HG03103 (cell line): ENCODE data around the gene PANX2.

Experiments
- ATAC-seq: cut with Tn5 transposase; IDR thresholded peaks from one replicate; pipeline ENCODE4 v1.9.1; 2021; ENCODE audit warnings: low read depth; ENCODE audit not compliant: unreplicated experiment

Gene PANX2

DNA sequence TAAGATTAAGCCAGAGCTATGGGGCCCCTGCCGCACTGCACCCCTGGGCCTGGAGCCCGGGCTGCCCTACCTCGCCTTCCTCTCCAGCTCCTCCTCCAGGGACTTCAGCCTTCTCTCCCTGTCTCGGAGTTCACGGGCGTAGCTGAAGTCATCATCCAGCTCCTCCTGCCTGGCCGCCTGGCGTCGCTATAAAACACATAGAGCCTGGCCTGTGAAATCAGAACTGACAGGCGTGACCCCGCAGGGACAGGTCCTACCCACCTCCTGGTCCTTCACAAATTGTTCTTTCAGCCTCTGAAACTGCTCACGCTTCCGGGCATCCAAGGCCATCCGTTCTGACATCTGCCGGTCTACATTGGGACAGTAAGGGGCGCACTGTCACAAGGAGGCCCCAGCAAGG lies 53.5 kb downstream of the PANX2 start:
- no peak for ATAC-seq

DNA sequence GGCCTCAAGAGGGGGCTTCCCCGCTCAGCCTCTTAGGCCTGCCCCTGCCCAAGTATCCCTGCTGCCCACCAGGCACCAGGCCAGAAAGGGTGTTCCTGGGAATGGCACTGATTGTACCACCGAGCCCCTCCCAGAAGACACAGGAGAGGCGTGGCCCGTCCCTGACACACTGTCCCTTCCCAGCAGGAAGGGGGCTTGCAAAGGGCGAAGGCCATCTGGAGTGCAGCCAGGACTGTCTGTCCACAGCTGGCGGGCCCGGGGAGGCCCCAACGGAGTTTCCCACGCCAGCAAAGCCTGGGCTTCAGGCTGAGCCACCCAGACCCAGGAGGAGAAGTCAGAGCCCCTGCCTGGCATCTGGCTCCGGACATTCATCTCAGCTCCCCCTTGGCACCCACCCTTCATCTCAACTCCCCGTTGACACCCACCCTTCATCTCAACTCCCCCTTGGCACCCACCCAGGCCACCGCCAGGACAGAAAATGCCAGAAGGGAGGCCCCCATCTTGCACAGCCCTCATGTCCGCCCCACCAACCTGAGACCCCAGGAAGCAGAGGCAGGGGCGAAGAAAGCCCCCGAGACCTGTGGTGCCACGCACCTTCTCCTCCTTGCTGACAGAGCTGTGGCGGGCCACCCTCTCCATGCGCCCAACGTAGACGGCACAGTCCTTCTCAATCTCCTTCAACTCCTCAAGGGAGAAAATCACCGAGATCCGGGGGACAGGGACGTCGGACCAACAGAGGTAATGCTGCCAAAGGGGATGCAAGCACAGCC lies 54.9 kb downstream of the PANX2 start:
- ATAC-seq, result no peak

DNA sequence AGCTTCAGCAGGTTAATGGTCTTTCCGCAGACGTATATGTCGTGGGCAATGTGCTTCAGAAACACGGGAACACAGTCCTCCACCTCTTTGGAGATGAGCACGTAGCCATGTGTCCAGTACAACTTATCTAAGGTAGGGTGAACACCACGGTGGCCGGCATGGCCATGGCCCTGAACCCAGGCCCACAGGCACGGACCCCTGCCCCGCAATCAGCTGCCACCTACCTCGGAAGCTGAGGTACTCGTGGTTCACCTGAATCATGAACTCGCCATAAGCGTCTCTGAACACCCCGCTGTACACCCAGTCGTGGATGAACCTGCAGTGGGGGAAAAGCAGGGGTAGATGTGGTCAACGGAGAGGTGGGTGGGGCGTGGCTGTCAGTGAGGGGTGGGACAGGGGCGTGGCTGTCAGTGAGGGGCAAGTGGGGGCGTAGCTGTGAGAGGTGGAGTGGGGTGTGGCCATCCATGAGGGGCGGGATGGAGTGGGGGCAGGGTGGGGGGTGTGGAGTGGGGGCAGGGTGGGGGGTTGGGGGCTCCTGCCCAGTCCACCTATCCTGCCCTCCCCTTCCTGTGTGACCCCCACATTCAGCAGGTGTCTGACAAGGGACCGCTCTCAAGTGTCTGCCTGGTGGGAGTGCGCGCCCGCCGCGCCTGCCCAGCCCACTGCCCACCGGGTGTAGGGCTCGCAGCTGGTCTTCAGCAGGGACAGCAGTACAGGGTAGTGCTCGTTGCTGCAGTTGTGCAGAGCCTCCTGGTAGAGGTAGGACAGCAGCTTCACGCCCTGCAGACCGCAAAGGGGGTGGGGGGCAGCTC lies 55.7 kb downstream of the PANX2 start:
- ATAC-seq, result no peak

DNA sequence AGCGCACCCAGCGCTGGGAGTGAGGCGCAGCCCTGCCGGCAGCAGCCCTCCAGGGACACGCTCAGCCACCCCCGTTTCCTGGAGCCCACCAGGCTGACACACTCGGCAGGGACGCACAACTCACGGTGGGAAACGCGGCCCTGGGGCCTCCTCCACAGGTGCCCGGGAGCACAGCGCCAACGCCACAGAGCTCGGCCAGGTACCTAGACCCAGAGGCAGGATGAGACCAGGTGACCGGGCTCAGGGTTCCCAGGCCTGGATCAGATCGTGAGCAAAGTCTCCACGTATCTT lies 56.3 kb downstream of the PANX2 start:
- no peak for ATAC-seq

DNA sequence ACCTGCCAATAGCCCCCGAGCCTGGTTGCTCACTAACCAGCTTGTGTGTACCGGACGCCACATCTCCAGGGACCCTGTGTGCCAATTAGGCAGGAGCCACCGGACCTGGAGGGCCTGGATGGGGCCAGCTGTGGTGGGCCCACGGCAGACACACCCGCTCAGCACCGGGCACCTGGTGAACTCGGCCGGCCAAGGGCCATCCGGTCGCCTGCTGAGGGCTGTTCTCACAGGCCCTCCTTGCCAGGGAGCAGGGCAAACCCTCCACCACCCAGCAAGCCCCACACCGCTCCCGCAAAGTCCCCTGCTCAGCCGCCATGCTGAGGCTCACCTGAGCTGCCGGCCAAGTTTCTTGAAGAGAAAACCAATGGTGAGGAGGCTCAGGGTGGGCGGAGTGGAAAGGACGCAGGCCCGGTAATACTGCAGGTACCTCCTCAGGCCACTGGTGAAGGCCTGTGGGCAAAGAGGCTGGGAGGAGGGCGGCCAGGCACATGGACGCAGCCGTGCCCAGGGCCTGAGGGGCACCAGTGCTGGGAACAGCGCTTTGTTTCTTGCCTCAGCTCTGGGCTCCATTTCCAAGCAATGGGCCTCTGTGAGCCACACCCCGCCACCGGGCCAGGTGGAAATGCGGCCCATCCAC lies 57.2 kb downstream of the PANX2 start:
- ATAC-seq, result no peak

DNA sequence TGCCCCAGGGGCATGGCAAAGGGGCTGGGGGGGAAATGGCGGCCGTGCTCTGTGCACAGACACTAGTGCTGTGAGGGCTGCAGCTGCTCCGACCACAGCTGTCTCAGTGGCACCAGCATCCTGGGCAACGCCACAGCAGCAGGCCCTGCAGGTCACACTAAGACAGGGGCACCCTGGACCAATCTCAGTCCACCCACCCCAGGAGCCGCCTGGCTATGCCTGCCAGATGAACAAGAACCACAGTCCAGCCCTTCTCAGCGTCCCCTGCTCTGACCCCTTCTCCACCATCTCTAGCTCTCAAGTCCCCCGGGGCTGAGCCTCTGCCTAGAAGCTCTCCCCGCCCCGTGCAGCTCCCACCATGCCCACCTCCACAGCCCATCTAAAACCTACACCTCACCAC lies 57.8 kb downstream of the PANX2 start:
- no peak for ATAC-seq

DNA sequence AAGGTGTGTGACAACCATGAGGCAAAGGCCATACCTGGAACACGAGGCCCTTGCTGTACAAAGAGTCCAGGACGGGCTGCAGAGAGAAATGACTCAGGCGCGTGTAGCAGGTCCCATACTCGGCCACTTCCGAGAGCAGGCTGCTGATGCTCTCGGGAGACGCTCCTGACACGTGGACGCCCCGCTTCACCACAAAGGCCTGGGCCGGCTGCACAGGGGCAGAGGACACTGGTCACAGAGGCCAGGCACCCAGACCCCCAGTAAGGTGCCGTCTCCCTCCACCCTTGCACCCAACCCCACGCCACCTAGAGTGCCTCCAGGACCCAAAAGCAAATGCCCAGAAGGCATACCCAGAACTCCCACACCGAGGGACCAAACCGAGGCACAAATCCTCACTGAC lies 58.8 kb downstream of the PANX2 start:
- no peak for ATAC-seq
